ENCODE results near the gene PCDH10. TPM values are rescaled to one million over a fixed set of nuclear protein-coding genes. Genes with fewer than 3 reads are reported as not detected.

The PCDH10 gene, protein sequence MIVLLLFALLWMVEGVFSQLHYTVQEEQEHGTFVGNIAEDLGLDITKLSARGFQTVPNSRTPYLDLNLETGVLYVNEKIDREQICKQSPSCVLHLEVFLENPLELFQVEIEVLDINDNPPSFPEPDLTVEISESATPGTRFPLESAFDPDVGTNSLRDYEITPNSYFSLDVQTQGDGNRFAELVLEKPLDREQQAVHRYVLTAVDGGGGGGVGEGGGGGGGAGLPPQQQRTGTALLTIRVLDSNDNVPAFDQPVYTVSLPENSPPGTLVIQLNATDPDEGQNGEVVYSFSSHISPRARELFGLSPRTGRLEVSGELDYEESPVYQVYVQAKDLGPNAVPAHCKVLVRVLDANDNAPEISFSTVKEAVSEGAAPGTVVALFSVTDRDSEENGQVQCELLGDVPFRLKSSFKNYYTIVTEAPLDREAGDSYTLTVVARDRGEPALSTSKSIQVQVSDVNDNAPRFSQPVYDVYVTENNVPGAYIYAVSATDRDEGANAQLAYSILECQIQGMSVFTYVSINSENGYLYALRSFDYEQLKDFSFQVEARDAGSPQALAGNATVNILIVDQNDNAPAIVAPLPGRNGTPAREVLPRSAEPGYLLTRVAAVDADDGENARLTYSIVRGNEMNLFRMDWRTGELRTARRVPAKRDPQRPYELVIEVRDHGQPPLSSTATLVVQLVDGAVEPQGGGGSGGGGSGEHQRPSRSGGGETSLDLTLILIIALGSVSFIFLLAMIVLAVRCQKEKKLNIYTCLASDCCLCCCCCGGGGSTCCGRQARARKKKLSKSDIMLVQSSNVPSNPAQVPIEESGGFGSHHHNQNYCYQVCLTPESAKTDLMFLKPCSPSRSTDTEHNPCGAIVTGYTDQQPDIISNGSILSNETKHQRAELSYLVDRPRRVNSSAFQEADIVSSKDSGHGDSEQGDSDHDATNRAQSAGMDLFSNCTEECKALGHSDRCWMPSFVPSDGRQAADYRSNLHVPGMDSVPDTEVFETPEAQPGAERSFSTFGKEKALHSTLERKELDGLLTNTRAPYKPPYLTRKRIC
- total RNA-seq = 45.4 TPM

DNA sequence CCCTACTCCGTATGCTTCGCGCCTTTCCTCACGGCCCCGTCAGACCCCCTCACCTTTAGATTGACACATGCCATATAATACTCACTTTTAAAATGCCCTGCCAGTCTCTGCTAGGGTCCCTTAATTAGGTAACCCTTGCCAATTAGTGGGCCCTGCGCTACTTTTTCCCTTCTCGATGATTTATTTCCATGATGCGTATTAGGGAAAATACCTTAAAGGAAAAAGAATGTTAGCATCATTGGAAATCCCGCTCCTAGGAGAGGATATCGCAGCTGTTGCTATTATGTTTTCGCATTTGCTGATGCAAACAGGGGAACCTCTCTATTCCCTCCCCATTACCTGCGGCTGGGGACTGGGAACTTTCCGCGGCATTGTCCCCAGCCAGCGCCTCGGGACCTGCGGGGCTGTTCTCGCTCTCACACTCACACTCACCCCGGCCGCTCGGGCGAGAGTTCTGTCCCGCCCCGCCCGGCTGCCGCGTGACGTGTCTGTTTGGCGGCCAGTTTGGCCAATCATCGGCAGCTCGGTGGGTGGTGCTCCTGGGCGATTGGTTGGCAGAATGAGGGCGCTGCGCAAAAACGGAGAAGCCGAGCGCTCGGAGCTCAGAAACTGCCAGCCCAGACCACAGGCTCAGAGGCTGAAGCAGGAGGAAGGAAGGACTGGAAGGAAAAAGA lies at the start of gene PCDH10:
TSS of gene PCDH10 (plus strand) at position 605 of the 674 bp plus-strand sequence. CDS start 847 bp downstream, outside the sequence.

Data from parietal lobe (tissue), 1 donor.